ENCODE data around the gene PLEK. TPM values are rescaled to one million over a fixed set of nuclear protein-coding genes. Genes with fewer than 3 reads are reported as not detected.

The PLEK gene
- total RNA-seq, 1 experiment from 2014 or later, result not detected

DNA sequence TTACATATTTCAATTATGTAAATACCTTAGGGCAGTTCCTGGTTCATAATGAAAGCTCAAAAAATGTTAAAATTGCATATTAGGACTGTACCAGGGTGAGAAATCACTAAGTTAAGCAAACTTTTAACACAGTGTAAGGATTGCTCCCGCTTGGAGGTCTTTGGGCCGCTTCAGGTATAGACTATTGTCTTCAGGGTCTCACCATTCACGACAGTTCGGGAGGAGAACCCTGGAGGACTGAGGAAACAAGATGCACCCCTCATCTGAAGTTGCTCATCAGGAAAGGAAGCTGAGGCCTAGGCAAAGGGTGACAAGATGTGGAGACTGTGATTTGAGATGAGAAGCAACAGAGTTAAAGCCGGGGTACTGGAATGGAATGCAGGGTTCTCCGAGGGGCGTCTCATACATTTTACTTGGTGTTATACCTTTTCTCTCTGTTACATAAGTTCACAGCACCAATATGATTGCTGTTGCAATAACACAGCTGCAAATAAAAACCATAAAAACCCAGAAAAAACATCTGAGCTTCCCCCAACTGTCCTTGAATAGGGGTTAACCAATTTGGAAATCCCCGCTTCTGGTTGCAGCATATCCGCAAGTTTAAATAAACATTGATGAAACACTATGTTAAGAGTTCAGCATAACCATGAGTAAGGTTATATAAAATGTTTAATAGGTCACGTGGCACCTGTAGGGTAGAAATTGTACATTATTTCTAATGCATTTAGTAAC, 61.9 kb downstream of the PLEK start:
- no TSS peak for BruUV-seq (replicated peaks)
- Histone ChIP-seq H3K36me3 (ENCODE audit: low read depth) (no peaks in the 10 kb centered on the region), H3K9me3 (ENCODE audit: insufficient read depth, low read depth) (no peaks in the 10 kb centered on the region), H4K20me1 (ENCODE audit: insufficient read depth) (no peaks in the 10 kb centered on the region), H3K27me3 (ENCODE audit: insufficient read depth, low read depth) (no peaks in the 10 kb centered on the region), H3K4me2 (no peak overlapping the region), H3F3A (ENCODE audit: insufficient read depth, low read depth) (no peaks in the 10 kb centered on the region), H3K4me1 (replicated peaks; ENCODE audit: insufficient read depth) (no peaks in the 10 kb centered on the region), H3K9me2 (ENCODE audit: insufficient read depth) (no peaks in the 10 kb centered on the region), H3K79me2 (ENCODE audit: low read depth) (no peaks in the 10 kb centered on the region), H3K27ac (no peak overlapping the region), H3K4me3 (no peak overlapping the region), H2AFZ (no peak overlapping the region)
- intact Hi-C loops (cut with micrococcal nuclease; ENCODE audit: unreplicated experiment), result no loop called here
- DNase-seq, result no peak
- TF ChIP-seq, protein P1, sequence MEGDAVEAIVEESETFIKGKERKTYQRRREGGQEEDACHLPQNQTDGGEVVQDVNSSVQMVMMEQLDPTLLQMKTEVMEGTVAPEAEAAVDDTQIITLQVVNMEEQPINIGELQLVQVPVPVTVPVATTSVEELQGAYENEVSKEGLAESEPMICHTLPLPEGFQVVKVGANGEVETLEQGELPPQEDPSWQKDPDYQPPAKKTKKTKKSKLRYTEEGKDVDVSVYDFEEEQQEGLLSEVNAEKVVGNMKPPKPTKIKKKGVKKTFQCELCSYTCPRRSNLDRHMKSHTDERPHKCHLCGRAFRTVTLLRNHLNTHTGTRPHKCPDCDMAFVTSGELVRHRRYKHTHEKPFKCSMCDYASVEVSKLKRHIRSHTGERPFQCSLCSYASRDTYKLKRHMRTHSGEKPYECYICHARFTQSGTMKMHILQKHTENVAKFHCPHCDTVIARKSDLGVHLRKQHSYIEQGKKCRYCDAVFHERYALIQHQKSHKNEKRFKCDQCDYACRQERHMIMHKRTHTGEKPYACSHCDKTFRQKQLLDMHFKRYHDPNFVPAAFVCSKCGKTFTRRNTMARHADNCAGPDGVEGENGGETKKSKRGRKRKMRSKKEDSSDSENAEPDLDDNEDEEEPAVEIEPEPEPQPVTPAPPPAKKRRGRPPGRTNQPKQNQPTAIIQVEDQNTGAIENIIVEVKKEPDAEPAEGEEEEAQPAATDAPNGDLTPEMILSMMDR (conservative IDR thresholded peaks at IDR 0.05), result no peak
- no peak for TF ChIP-seq EZH2 (IDR thresholded peaks at IDR 0.05; ENCODE audit: low read depth)
- POLR2A ChIA-PET (ENCODE audit: unreplicated experiment), result no interaction called here
- CTCF ChIA-PET, result no interaction called here

DNA sequence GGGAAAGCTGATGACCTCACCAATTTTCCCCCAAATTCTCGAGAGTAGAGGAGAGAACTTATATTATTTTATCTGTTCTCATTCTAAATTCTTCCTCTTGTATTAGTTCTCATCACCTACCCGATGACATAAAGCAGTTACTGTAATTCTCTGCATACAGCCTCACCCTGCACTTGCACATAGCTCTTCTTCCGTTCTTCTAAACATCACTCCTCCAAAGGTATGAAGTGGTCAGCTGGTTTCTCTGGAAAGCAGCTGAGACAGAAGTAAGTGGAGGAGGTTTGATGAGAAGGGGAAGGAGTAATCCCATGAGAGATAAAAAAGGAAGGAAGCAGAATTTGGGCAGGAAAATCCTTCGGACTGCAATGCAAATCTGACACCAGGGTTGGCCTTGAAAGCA, 63.0 kb downstream of the PLEK start:
- BruUV-seq (replicated peaks), result no TSS peak
- no peaks in the 10 kb centered on the region for H3K9me2 ChIP-seq (ENCODE audit: insufficient read depth)
- no peaks in the 10 kb centered on the region for H4K20me1 ChIP-seq (ENCODE audit: insufficient read depth)
- no peak for DNase-seq
- H2AFZ ChIP-seq, result no peak overlapping the region
- no peak overlapping the region for H3K27ac ChIP-seq
- H3K36me3 ChIP-seq (ENCODE audit: low read depth), result no peaks in the 10 kb centered on the region
- no peak overlapping the region for H3K4me2 ChIP-seq
- no peaks in the 10 kb centered on the region for H3K9me3 ChIP-seq (ENCODE audit: insufficient read depth, low read depth)
- POLR2A ChIA-PET (ENCODE audit: unreplicated experiment), result no interaction called here
- CTCF ChIA-PET, result no interaction called here
- H3K27me3 ChIP-seq (ENCODE audit: insufficient read depth, low read depth), result no peaks in the 10 kb centered on the region
- no peak for TF ChIP-seq EZH2 (IDR thresholded peaks at IDR 0.05; ENCODE audit: low read depth)
- no peak overlapping the region for H3K4me3 ChIP-seq
- no peaks in the 10 kb centered on the region for H3K4me1 ChIP-seq (replicated peaks; ENCODE audit: insufficient read depth)
- intact Hi-C loops (cut with micrococcal nuclease; ENCODE audit: unreplicated experiment), result no loop called here
- H3K79me2 ChIP-seq (ENCODE audit: low read depth), result no peaks in the 10 kb centered on the region
- H3F3A ChIP-seq (ENCODE audit: insufficient read depth, low read depth), result no peaks in the 10 kb centered on the region

DNA sequence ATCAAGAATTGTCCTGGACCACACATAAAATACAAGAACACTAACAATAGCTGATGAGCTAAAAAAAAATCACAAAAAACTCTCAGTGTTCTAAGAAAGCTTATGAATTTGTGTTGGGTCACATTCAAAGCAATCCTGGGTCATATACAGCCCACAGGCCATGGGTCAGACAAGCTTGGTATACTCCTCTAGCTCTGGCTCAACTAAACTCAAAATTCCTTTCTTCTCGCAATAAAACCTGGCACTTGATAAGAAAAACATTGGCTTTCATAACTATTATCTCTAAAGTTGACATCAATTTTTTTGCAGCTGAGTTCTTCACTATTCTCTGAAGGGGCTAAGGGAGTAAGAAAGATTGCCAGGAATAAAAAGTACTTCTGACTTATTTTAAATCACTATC, 63.7 kb downstream of the PLEK start:
- Histone ChIP-seq H3K27ac (no peak overlapping the region), H3K9me2 (ENCODE audit: insufficient read depth) (no peaks in the 10 kb centered on the region), H3K4me2 (no peak overlapping the region), H3K4me1 (replicated peaks; ENCODE audit: insufficient read depth) (no peaks in the 10 kb centered on the region), H3K9me3 (ENCODE audit: insufficient read depth, low read depth) (no peaks in the 10 kb centered on the region), H3F3A (ENCODE audit: insufficient read depth, low read depth) (no peaks in the 10 kb centered on the region), H3K79me2 (ENCODE audit: low read depth) (no peaks in the 10 kb centered on the region), H3K36me3 (ENCODE audit: low read depth) (no peaks in the 10 kb centered on the region), H3K27me3 (ENCODE audit: insufficient read depth, low read depth) (no peaks in the 10 kb centered on the region), H2AFZ (no peak overlapping the region), H3K4me3 (no peak overlapping the region), H4K20me1 (ENCODE audit: insufficient read depth) (no peaks in the 10 kb centered on the region)
- TF ChIP-seq, protein P1 (conservative IDR thresholded peaks at IDR 0.05), result no peak
- TF ChIP-seq EZH2 (IDR thresholded peaks at IDR 0.05; ENCODE audit: low read depth), result no peak
- no peak for DNase-seq
- POLR2A ChIA-PET (ENCODE audit: unreplicated experiment), result no interaction called here
- no TSS peak for BruUV-seq (replicated peaks)
- CTCF ChIA-PET, result no interaction called here
- intact Hi-C loops (cut with micrococcal nuclease; ENCODE audit: unreplicated experiment), result no loop called here

DNA sequence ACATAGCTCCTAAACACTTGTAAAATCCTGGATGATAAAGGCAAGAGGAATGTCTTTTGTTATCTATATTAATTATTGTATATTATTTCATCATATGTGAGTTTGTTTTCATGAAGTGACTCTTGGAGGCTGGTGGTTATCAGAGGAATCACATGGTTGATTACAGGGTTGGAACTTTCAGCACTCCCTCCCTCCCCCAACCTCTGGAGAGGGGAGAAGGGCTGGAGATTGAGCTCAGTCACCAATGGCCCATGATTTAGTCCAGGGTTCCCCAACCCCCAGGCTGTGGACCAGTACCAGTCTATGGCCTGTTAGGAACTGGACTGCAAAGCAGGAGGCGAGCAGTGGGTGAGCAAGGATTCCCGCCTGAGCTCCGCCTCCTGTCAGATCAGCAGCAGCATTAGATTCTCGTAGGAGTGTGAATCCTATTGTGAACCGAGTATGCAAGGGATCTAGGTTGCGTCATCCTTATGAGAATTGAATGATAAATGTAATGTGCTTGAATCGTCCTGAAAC, 64.3 kb downstream of the PLEK start:
- TF ChIP-seq, protein P1 (conservative IDR thresholded peaks at IDR 0.05), result no peak
- TF ChIP-seq EZH2 (IDR thresholded peaks at IDR 0.05; ENCODE audit: low read depth), result no peak
- H3K79me2 ChIP-seq (ENCODE audit: low read depth), result no peaks in the 10 kb centered on the region
- no peaks in the 10 kb centered on the region for H3K9me3 ChIP-seq (ENCODE audit: insufficient read depth, low read depth)
- no peaks in the 10 kb centered on the region for H3K4me1 ChIP-seq (replicated peaks; ENCODE audit: insufficient read depth)
- no TSS peak for BruUV-seq (replicated peaks)
- no peak for DNase-seq
- no peaks in the 10 kb centered on the region for H3F3A ChIP-seq (ENCODE audit: insufficient read depth, low read depth)
- H3K4me3 ChIP-seq, result no peak overlapping the region
- no peaks in the 10 kb centered on the region for H3K36me3 ChIP-seq (ENCODE audit: low read depth)
- POLR2A ChIA-PET (ENCODE audit: unreplicated experiment), result no interaction called here
- H2AFZ ChIP-seq, result no peak overlapping the region
- no peaks in the 10 kb centered on the region for H3K9me2 ChIP-seq (ENCODE audit: insufficient read depth)
- H3K27me3 ChIP-seq (ENCODE audit: insufficient read depth, low read depth), result no peaks in the 10 kb centered on the region
- no peak overlapping the region for H3K27ac ChIP-seq
- H4K20me1 ChIP-seq (ENCODE audit: insufficient read depth), result no peaks in the 10 kb centered on the region
- no peak overlapping the region for H3K4me2 ChIP-seq
- intact Hi-C loops (cut with micrococcal nuclease; ENCODE audit: unreplicated experiment), result no loop called here
- CTCF ChIA-PET, result no interaction called here
